Stimulated activated CD8-positive, alpha-beta memory T cell treated with anti-CD3 and anti-CD28 coated beads, Interleukin-2, amount 100 ng/mL, for 1 hour (primary cell): ENCODE results near the gene PCDHGB2.
"Not testable (repeated sequence)": the region's sequence is repeated elsewhere in the genome, so short reads cannot be mapped to it uniquely, and the experiment has no call there.

Experiments used
- DNase-seq, 2 donors: peaks; one replicate each; pipeline ENCODE4 v3.0.0-alpha.2; 2020; ENCODE audit warnings: low read depth in 2 of 2

The PCDHGB2 gene

GRCh38 chr5:141384471-141385267 lies 24.9 kb downstream of the PCDHGB2 start:
- no peak for DNase-seq

- not testable (repeated sequence) for DNase-seq
These were observed 27.9 kb downstream of the PCDHGB2 start, which contains the start of gene PCDHGB4 for GRCh38 chr5:141387557-141388311. Gene PCDHGB4 (plus strand): TSS chr5:141387698. CDS start chr5:141387885, 187 bp downstream.

GRCh38 chr5:141388661-141389060 lies 28.9 kb downstream of the PCDHGB2 start:
- DNase-seq: no peak

GRCh38 chr5:141389153-141390042 lies 29.6 kb downstream of the PCDHGB2 start:
- no peak for DNase-seq

GRCh38 chr5:141392429-141393198 lies 32.8 kb downstream of the PCDHGB2 start, which contains the start of gene PCDHGA8:
Gene PCDHGA8 (plus strand): TSS chr5:141392633. CDS start chr5:141392814, 181 bp downstream.
- no peak for DNase-seq

- DNase-seq: no peak
These were observed 33.5 kb downstream of the PCDHGB2 start for GRCh38 chr5:141393267-141393666.

- DNase-seq: not testable (repeated sequence)
These were observed 34.8 kb downstream of the PCDHGB2 start for GRCh38 chr5:141394401-141395187.

GRCh38 chr5:141397756-141398551 lies 38.2 kb downstream of the PCDHGB2 start, which contains the start of gene PCDHGB5:
Gene PCDHGB5 (plus strand): TSS chr5:141397947. CDS start chr5:141398128, 181 bp downstream.
- DNase-seq: not testable (repeated sequence)

GRCh38 chr5:141398608-141399007 lies 38.8 kb downstream of the PCDHGB2 start:
- DNase-seq: no peak

GRCh38 chr5:141399555-141400258 lies 39.9 kb downstream of the PCDHGB2 start:
- no peak for DNase-seq

- DNase-seq: no peak
These were observed 42.9 kb downstream of the PCDHGB2 start, which contains the start of gene PCDHGA9 for GRCh38 chr5:141402553-141403243. Gene PCDHGA9 (plus strand): TSS chr5:141402778. CDS start chr5:141402953, 175 bp downstream.

- no peak for DNase-seq
These were observed 43.6 kb downstream of the PCDHGB2 start for GRCh38 chr5:141403387-141403786.

- not testable (repeated sequence) for DNase-seq
These were observed 48.2 kb downstream of the PCDHGB2 start, which contains the start of gene PCDHGB6 for GRCh38 chr5:141407790-141408505. Gene PCDHGB6 (plus strand): TSS chr5:141408021. CDS start chr5:141408203, 182 bp downstream.

GRCh38 chr5:141409598-141410306 lies 50.0 kb downstream of the PCDHGB2 start:
- DNase-seq: no peak

- DNase-seq: no peak
These were observed 51.8 kb downstream of the PCDHGB2 start for GRCh38 chr5:141411575-141411974.
